ENCODE measurements around the gene SLC6A5.

SLC6A5 gene

DNA sequence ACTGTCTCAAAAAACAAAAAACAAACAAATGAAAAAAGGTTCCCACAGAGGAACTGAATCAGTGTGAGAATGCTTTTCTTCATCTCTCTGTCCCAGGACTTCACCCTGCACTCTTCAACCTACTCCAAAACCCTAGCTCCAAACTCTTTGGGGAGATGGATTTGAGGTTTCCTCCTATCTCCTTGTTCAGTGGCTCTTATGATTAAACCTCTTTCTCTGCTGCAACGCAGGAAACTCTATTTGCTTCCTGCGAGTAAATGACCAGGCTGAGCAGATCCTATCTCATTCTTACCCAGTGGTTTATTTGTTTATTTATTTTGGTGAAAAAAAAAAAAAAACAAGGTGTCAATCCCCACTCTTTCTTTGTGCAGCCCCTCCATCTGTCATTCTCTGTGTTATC lies 12.0 kb downstream of the SLC6A5 start:
- ChIA-PET CTCF (interaction anchor here (0.7 to 4.4 kb wide), 9 partner anchors 15 to 483 kb away, joined by 3 to 17 read pairs (median 7); no protein-coding TSS in a partner anchor), POLR2A (no interaction called here)
- TF ChIP-seq, protein P1, sequence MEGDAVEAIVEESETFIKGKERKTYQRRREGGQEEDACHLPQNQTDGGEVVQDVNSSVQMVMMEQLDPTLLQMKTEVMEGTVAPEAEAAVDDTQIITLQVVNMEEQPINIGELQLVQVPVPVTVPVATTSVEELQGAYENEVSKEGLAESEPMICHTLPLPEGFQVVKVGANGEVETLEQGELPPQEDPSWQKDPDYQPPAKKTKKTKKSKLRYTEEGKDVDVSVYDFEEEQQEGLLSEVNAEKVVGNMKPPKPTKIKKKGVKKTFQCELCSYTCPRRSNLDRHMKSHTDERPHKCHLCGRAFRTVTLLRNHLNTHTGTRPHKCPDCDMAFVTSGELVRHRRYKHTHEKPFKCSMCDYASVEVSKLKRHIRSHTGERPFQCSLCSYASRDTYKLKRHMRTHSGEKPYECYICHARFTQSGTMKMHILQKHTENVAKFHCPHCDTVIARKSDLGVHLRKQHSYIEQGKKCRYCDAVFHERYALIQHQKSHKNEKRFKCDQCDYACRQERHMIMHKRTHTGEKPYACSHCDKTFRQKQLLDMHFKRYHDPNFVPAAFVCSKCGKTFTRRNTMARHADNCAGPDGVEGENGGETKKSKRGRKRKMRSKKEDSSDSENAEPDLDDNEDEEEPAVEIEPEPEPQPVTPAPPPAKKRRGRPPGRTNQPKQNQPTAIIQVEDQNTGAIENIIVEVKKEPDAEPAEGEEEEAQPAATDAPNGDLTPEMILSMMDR (IDR thresholded peaks at IDR 0.05; ENCODE audit: control extremely low read depth, extremely low read depth, low read depth, missing control alignments): no peak
- DNase-seq (ENCODE audit: extremely low spot score): no peak

DNA sequence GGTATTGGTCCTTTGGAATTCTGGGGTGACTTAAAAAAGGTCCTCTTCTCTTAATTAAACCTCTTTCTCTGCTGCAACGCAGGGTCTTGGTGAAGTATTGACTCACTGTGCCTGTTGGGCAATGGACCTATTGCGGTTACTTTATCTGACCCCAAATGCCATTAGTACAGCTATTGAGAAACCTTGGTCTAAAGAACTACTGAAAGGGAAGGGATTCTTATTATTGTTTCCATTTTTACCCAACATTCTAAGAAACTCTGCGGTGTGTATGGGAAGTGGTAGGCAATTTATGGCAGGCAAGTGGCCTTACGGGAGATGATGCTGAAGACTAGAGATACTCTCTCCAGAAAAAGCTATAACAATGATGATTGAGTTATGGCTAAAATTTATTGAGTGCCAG lies 12.5 kb downstream of the SLC6A5 start:
- ChIA-PET CTCF (interaction anchor here (1.0 to 4.4 kb wide), 7 partner anchors 14 to 483 kb away, joined by 3 to 16 read pairs (median 6); no protein-coding TSS in a partner anchor), POLR2A (no interaction called here)
- no peak for DNase-seq (ENCODE audit: extremely low spot score)
- TF ChIP-seq, protein P1 (IDR thresholded peaks at IDR 0.05; ENCODE audit: control extremely low read depth, extremely low read depth, low read depth, missing control alignments): no peak

DNA sequence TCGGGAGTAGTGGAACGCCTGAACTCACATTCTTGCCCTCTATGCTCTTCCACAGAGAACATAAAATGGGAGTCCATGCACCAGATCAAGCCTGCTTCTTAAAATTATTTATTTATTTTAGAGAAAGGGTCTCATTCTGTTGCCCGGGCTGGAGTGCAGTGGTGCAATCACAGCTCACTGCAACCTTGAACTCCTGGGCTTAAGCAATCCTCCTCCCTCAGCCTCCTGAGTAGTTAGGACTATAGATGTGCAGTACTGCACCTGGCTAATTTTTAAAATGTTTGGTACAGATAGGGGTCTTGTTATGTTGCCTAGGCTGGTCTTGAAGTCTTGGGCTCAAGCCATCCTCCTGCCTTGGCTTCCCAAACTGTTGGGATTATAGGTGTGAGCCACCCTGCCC lies 13.0 kb downstream of the SLC6A5 start:
- POLR2A ChIA-PET: no interaction called here

DNA sequence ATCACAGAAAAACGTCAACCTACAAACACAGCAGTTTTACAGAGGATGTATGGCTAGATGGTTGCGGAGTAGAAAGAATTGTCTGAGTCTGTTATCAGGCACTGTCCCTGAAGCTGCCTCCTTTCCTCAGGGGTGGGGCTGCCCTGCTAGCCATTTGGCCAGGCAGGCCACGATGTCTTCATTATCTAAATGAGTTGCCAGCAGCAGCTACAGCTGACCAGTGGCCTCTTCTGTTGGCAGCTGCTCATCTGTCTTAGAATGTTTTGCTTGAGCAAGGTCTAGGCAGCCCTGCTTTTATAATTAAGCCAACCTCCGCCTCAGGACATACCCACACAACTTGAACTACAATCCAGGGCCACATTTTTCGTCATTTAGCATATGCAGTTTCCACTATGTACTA lies 17.5 kb downstream of the SLC6A5 start:
- ChIA-PET CTCF (interaction anchor here (0.6 kb wide), 1 partner anchor 31 kb away, joined by 3 read pairs; no protein-coding TSS in a partner anchor), POLR2A (no interaction called here)
- no peak for DNase-seq (ENCODE audit: extremely low spot score)
- TF ChIP-seq, protein P1 (IDR thresholded peaks at IDR 0.05; ENCODE audit: control extremely low read depth, extremely low read depth, low read depth, missing control alignments): no peak

More for the DNA sequence above, 13.0 kb downstream of the SLC6A5 start:
- no peak for DNase-seq (ENCODE audit: extremely low spot score)
- CTCF ChIA-PET: interaction anchor here (1.1 to 3.2 kb wide), 5 partner anchors 33 to 484 kb away, joined by 3 to 12 read pairs (median 6); no protein-coding TSS in a partner anchor
- TF ChIP-seq, protein P1 (IDR thresholded peaks at IDR 0.05; ENCODE audit: control extremely low read depth, extremely low read depth, low read depth, missing control alignments): no peak

DNA sequence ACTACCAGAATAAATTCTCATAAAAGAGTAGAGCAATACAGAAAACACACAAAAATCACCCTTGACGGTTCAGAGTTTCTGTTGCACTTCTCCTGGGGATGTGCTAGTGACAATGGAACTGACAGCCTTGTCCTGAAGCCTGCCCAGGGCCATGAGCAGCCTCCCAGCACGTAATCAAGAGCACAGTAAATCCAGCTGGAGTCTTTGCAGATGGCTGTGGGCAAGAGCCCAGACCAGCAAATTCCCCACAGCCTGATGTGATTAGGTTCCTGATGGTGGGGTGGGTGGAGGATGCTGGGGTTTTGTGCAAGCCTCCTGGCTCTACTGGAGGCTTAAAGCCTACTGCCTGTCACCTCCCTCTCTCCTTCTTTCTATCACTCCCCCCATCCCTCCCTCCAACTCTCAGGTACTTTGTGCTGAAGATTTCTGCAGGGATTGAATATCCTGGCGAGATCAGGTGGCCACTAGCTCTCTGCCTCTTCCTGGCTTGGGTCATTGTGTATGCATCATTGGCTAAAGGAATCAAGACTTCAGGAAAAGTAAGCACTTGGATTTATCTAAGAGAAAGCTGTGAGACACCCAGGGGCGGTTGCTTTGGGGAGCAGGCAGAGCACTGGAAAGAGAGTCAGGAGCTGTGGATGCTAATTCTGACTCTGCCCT lies 18.1 kb downstream of the SLC6A5 start:
- TF ChIP-seq, protein P1 (IDR thresholded peaks at IDR 0.05; ENCODE audit: control extremely low read depth, extremely low read depth, low read depth, missing control alignments): no peak
- DNase-seq (ENCODE audit: extremely low spot score): no peak
- ChIA-PET CTCF (interaction anchor here (1.1 to 2.1 kb wide), 2 partner anchors 8 to 10 kb away, joined by 3 to 4 read pairs; no protein-coding TSS in a partner anchor), POLR2A (no interaction called here)

DNA sequence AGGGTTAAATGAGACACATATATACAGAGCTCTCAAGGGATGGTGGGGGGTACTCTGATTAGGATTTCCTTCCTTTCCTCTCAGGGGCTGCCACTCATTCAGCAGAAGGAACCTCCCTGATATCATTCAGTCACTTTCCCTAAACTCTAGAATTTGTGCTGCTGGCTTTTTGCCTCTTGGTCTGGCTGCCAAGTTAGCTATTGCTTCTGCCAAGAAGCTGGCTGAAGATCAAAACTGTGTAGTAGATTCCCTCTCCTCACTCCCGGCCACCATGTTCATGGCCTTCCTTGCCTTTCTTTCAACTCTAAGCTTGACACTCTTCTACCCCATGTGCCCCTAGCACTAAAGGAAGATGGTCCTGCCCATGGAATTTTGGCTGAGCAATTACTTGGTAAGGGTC lies 18.7 kb downstream of the SLC6A5 start:
- TF ChIP-seq, protein P1 (IDR thresholded peaks at IDR 0.05; ENCODE audit: control extremely low read depth, extremely low read depth, low read depth, missing control alignments): no peak
- ChIA-PET POLR2A (no interaction called here), CTCF (interaction anchor here (1.1 to 2.1 kb wide), 2 partner anchors 9 to 10 kb away, joined by 3 to 4 read pairs; no protein-coding TSS in a partner anchor)

More for the DNA sequence above, 18.7 kb downstream of the SLC6A5 start:
- DNase-seq (ENCODE audit: extremely low spot score): no peak
